NCI-H2227 treated with DMSO at 0.1 percent for 48 hours (cell line): Measurements from ENCODE around the gene UBQLN1.

Experiments
- DNase-seq: peaks from one replicate; lab custom pipeline; 2025; lab: John Stamatoyannopoulos, UW

The UBQLN1 gene

DNA sequence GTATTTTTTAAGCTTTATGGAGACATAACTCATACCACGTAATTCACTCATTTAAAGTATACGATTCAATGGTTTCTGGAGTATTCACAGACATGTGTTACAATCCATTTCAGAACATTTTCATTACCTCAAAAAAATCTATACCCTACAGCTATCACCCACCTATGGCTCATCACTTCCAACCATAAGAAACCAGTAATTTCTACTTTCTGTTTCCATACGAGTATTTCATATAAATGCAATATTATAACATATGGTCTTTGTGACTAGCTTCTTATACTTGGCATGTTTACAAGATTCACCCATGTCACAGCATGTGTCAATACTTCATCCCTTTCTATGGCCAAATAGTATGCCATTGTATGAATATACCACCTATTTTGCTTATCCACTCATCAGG lies 18.8 kb downstream of the UBQLN1 start:
- no peak for DNase-seq

DNA sequence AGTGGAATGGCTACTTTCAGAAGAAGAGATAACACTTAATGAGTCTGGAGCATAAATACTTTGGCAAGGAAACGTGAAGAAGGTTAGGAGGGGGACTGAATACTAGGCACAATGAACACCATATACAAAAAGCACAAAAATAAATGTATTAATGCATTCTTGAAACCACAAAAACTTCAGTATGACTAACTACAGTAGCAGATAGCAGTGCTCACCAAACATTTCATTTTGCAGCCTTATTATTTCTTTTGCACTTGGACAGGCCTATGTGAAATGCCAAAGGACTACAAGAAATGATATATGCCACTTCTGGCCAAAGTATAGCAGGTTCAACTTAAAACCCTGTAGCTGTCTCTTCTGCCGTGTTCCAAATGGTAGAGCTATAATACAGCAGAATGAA lies 26.3 kb downstream of the UBQLN1 start:
- DNase-seq, result no peak

DNA sequence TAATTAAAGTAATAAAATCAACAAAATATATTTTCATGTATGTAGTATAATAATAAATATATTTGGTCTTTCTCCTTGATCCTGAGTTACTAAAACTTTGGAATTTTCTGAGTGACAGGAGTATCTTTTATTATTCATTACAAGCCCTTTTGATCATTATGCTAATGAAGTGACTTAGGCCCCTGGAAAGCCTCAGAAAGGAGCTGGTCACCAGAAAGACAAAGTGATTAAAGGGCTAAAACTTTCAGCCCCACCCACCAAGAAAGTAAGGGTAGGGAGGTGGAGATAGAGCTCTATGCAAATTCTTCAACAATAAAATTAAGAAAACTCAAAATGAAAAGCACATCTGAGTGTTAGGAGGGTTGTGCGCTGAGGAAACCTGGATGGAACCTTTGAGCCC lies 27.5 kb downstream of the UBQLN1 start:
- no peak for DNase-seq

DNA sequence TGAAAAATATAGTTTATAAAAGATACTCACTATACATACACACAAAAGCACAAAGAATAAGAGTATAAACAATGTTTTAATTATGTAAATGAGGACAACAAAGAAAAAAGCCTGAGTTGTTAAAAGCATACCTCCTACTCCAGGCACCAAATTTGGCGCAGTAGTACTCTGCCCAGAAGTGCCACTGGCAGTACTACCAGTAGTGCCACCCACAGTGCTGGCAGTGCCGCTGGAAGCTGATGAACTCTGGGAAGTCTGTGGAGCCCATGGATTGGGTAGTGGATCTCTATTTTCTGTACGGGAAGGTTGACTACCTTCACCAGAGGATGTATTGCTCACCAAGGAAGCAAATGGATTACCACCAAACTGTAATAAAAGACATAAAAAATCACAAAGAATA lies 30.2 kb downstream of the UBQLN1 start:
- no peak for DNase-seq

DNA sequence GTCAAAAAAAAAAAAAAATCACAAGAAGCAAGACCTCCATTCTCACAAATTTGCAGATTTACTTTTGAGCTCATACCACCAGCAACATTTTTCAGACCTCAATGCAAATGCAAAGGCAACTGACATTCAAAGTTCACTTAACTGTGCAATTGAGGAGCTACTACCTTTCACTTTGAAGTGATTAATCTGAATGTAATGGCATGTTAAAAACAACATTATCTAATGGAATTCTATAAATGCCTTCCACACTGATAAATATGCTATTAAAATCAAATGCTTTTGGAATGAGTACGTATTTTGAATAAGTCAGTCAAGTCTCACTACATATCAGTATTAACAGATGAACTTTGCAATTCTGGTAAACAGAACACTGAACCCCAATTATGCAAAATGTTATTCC lies 32.3 kb downstream of the UBQLN1 start:
- DNase-seq, result no peak

DNA sequence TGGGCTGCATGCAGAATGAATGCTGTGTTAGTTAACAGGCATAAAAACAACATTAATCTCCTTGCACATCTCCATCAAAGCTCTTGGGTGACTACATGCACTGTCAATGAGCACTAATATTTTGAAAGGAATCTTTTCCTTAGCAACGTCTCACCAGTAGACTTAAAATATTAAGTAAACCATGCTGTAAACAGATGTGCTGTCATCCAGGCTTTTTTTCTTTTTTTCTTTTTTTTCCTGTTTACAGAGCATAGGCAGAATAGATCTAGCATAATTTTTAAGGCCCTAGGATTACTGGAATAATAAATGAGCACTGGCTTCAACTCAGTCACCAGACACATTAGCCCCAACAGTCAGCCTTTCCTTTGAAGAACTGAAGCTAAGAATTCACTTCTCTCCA lies 36.3 kb downstream of the UBQLN1 start:
- DNase-seq, result no peak

DNA sequence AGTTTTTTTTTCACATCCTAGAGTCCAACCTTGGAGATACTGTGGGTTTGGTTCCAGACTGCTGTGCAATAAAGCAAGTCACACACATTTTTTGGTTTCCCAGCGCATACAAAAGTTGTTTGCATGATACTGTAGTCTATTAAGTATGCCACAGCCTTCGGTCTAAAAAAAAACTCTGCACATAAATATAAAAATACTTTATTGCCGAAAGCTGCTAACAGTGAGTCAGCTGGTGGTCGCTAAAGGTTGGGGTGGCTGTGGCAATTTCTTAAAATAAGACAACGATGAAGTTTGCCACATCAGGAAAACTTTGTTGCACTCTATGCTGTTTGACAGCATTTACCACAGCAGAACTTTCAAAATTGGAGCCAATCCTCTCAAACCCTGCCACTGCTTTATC lies 37.4 kb downstream of the UBQLN1 start:
- no peak for DNase-seq

DNA sequence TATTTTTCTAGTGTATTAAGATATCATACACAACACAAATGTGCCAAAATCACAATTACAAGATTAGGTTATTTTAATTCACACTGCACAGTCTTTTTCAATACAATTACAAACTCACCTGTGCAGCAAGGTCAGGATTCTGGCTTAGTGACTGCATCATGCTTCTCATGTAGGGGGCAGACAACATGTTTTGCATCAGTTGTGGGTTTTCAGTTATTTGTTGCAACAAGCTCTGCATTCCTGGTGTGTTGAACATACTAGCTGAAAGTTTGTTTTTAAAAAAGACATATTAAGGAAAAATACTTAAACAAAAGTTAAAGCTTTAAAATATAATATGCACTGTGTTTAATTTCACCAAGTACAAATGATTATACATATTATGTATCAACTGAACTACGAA lies 38.7 kb downstream of the UBQLN1 start:
- no peak for DNase-seq

DNA sequence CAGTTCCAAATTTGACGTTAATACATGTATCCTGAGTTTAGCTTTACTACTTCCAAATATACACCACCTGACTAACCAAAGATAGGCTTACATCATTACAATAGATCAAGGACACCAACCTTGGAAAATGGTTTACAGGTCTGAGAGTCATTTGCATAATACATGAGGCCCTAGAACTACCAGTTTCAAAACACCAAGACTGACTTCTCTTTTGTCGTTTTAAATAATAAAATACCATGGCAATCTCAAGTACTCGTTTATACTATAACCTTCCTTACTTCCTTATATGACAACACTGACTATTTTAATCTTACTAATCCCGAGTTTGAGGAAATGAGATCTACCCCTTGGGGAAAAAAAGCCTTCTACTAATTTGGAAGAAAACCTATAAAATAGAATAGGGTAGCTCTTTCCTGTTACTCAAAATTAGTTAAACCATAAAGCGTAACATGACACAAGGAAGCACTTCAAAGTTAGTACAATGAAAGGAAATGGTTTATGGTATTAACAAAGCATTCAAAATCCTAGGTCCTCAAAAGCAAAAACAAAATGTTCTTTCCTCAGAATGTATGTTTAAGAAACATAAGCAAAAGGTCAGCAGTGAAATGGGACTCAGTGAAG lies 42.1 kb downstream of the UBQLN1 start:
- no peak for DNase-seq

DNA sequence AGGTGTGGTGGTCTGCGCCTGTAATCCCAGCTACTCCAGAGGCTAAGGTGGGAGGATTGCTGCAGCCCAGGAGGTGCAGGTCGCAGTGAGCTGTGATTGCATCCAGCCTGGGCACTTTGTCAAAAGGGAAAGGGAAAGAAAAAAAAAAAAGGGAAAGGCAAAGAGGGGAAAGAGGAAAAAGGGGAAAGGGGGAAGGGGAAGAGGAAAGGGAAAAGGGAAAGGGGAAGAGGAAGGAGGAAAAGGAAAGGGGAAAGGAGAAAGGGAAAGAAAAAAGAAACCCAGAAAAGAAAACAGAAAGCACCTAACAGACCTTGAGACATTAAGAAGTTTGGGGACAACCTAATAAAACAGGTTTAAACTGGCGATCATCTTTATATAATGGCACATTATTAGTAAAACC lies 44.8 kb downstream of the UBQLN1 start:
- no peak for DNase-seq

DNA sequence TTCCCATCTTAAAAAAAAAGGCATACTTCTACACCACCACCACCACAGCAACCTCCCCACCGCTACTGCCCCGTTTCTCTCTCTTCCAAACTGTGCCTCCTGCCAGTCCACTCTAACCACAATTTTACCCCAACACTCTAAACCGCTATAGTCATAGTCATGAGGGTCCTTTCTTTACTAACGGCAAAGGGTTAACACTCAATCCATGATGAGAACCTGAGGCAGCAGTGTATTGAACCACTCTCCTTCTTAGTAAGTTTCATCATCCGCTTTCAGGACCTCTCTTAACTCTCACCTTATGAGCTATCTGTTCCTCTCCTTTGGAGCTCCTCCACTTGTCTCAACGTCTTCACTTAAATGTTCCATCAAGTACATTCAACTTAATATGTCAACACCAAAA lies 50.8 kb downstream of the UBQLN1 start:
- no peak for DNase-seq

DNA sequence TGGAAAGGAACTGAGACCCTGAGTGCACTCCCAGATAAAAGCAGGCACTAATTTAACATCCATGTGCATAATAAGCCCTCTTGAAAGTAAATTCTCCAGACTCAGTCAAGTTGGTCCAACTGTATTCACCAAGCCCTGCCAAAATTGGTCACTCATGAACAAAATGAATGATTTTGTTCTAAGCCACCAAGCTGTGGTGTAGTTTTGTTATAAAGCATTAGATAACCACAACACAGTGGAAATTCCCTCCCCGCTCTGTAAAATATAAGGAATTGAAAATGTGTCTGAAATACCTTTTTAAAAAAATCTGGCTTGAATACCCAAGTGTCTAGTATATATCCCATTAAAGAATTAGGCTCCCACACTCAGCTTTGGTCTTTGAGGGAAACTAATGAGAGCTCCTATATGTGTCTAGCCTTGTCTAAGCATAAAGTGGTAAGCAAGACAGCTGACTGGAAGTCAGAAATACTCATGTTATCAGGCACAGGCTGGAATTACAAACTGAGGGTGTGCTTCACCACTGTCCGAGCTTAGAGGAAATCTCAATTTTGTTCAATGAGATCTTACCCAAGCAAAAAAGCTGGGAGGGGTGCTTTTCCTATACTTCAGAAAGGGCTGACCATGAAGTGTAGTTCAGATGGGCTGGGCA lies 51.6 kb downstream of the UBQLN1 start:
- no peak for DNase-seq

DNA sequence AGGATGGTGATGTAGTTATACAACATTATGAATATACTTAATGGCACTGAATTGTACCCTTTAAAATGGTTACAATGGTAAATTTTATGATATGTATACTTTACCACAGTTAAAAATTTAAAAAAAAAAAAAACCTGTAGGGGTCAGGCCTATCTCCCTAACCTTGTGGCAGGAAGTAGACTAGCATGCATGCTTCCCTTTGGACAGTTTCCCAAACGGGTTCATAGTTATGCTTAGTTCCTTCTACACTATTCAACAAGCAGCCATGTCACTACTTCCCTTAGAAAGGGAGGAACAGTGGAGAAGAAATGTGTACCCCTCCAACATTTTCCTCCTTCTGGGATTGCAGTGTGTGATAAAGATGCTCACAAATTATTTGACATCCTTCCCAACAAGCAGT lies 52.3 kb downstream of the UBQLN1 start:
- DNase-seq, result no peak

DNA sequence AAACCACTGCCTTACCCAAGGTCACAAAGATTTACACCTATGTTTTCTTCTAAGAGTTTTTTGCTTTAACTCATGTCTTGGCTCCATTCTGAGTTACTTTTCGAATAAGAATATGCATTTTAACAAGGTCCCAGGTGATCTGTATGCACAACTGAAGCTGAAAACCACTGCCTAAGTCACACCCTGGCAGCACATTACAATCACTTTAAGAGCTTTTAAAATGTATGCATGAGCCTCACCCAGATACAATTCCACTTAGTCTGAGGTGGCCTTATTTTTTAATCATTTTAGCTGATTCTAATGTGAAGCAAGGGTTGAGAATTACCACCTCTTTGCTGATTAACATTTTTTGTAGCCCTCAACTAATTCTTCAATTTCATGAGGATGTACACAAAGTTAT lies 55.3 kb downstream of the UBQLN1 start:
- no peak for DNase-seq

DNA sequence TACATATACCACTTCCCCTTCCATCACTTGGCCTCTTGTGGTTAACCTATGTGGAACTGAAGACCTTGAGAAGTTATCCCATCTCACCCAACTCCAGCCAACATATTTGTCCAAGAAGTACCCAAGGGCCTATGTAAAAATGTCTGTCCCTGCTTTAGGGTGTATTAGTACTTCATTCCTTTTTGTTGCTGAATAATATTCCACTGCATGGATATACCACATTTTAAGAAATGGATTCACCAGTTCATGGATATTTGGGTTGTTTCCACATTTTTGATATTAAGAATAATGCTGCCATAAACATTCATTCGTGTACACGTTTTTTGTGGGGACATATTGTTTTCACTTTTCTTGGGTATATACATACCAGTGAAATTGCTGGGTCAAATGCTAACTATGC lies 56.2 kb downstream of the UBQLN1 start:
- DNase-seq, result no peak

DNA sequence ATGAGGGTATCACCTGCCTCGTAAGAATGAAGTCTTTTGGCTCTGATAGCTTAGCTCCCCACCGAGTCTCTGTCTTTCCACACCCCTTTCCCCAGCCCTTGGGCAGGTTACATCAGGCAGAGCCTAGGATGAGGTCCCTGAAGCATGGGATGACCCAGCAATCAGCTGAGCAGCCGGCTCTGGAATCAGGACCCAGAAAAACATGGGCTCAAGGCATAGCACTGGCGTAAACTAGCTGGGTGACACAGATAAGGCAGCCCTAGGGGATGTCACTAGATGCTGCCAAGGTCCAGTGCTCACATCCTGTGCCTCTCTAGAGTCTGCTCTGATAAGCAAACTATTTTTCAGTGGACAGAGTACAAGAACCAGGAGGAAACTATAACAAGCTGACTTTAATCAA lies 58.2 kb downstream of the UBQLN1 start:
- no peak for DNase-seq

DNA sequence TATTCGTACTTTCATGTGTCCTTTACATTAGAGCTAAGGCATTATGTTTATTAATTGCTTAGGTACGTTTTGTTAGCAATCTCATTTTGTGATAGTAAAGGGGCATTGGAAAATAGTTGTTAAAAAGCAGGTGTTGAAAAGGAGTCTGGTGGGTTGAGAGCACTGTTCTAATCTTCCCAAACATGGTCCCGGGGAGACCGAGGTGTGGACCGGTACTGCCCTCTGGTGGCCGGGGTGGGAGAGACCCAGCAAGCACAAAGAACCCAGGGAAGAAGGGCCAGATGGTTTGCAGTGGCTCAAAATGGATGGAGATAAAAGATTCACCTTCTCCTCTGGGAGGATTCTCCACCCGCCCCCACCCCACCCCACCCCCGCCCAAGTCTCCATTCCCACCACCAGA lies 58.7 kb downstream of the UBQLN1 start:
- no peak for DNase-seq

DNA sequence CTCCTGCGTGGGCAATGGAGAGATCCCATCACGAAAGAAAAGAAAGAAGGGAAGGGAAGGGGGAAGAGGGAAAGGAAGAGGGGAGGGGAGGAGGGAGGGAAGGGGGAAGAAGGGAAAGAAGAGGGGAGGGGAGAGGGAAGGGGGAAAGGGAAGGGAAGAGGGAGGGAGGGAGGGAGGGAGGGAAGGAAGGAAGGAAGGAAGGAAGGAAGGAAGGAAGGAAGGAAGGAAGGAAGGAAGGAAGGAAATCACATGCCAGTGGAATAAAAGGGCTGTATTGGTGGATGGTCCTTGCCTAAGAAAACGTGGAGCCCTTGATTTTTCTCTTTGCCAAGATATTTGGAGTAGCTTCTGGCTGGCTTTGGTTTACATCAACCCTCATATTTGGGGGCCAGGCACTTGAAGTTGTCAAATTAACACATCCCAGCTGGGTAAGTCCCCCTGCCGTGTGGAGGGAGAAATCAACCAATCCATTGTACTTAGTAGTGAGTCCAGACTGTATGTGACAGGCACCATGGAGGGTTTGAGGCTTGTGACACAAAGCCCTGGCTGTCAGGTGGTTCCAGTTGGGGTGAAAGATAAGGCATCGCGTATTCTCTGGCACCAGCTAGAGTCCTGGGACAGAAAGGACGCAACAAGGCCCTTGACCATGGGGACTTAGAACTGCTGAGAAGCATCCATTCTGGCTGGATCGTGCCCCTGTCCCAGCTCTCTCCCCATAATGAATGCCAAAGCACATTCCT lies 61.1 kb downstream of the UBQLN1 start:
- DNase-seq, result no peak

DNA sequence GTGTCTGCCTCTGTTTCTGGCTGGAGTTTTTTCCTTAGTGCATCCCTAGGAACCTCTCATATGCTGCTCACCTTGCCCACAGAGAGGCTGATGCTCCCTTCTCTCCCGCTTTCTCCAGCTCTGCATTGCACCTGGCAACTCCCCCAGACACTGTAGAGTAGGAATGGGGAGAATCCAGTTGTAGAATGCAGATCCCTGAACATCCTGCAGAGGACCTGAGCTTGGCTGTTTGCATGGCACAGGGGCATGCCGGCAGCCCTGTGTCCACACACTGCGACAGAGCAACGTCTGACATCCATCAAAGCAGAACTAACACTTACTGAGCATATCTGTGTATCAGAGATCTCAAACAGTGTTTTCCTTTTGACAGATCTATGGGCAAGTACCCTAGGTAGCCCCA lies 65.0 kb downstream of the UBQLN1 start:
- no peak for DNase-seq

DNA sequence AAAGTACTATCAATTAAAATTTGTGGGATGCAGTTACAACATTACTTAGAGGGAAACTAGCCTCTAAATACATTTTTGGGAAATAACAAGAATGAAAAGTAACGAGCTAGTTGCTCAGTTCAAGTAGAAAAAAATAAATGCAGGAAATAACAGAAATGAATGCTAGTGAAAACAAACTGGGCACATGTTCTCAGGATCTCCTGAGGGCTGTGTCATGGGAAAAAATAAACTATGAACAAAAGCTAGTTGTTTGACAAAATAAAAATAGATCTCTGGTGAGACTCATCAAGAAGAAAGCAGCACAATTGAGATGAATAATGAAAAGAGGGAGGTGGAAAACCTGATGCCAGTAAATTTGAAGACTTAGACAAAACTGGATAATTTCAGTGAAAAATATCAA lies 68.5 kb downstream of the UBQLN1 start:
- DNase-seq, result no peak

DNA sequence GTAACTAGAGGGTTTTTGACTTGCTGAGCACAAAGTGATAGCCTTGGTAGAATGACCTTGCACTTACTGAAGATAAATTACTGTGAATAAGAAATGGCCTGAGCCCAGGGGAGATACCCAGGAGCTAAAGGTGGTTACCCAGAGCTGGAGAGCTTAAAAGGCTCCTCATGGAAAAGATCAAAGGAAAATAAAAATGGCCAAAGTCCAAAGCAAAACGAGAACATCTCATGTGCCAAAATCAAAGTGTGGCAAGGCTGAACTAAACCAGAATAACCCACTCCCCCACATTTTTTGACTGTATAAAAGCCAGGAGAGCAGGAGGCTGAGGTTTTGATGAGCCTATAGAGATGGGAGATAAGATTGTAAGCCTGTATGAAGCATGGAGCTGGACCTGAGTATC lies 70.4 kb downstream of the UBQLN1 start:
- DNase-seq, result no peak

DNA sequence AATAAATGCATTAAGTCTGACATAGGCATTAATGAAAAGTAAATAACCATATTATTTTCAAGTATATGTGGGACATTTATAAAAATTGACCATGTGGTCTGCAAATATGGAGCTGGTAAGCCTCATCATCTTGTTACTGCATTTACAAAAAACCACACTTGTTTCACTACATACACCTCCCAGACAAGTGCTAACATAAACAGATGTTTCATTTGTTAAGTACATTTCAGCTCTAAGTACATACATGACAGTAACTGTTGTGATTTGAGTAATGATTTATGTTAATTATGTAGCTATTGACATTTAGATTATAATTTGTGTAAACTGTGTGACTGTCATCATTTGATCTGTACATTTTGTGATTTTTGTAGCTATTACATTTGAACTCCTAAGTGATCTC lies 70.9 kb downstream of the UBQLN1 start:
- DNase-seq, result no peak

DNA sequence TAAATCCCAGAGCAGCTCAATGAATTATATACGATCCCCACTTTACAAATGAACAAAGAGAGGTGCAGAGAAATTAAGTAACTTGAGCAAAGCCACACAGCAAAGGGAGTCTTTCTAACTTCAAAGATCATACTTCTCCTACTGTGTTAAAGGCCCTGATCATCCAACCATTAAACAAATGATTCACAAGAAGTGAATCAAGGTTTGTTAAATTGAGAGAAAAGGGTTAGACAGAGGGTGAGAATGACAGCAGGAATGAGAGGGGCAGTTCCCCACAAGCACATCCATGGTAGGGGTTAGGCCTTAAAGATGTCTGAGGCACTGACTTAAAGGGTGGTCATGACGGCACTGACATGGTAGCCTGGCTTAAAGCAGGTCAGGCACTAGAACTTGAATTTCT lies 74.1 kb downstream of the UBQLN1 start:
- no peak for DNase-seq

DNA sequence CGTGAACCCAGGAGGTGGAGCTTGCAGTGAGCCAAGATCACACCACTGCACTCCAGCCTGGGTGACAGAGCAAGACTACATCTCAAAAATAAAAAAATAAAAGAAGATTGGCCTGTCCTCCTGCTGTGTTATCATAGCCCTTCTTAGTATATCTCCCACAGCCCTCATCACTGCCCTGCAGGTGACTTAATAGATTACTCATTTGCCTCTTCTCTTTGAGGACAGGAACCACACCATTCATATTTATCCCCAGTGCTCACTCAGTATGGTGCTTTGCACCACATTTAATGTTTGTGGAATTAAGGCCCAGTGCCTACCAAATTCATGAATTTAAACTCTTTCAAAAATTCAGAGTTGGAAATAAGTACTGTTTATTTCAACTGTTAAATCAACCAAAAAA lies 74.5 kb downstream of the UBQLN1 start:
- no peak for DNase-seq
